KMS-11 (cell line): ENCODE data around the gene ZFR2.
"Not testable (repeated sequence)": the region's sequence is repeated elsewhere in the genome, so short reads cannot be mapped to it uniquely, and the experiment has no call there.

ENCODE experiments used
- H2AFZ ChIP-seq: fragments of 200-600 bp; sonication (generic); 2 replicates; pipeline ENCODE4 v1.6.1; 2016; ENCODE audit warnings: antibody characterized with exemption, mixed run types, low read depth
- H3K27ac ChIP-seq: fragments of 200-600 bp; sonication (generic); 2 replicates; pipeline ENCODE4 v1.6.1; 2016; ENCODE audit warnings: mild to moderate bottlenecking, mixed run types
- H3K27me3 ChIP-seq: fragments of 200-600 bp; sonication (generic); 2 replicates; pipeline ENCODE4 v1.6.1; 2017; ENCODE audit warnings: mild to moderate bottlenecking, low read depth, mixed run types, moderate library complexity; ENCODE audit not compliant: insufficient read depth
- H3K36me3 ChIP-seq: fragments of 200-600 bp; sonication (generic); 2 replicates; pipeline ENCODE4 v1.6.1; 2017; ENCODE audit warnings: mild to moderate bottlenecking, mixed run types; ENCODE audit not compliant: insufficient read depth
- H3K4me1 ChIP-seq: fragments of 200-600 bp; sonication (generic); 2 replicates; pipeline ENCODE4 v1.6.1; 2016; ENCODE audit warnings: mild to moderate bottlenecking, low read depth, mixed run types; ENCODE audit not compliant: poor library complexity, severe bottlenecking
- H3K4me2 ChIP-seq: fragments of 200-600 bp; sonication (generic); 2 replicates; pipeline ENCODE4 v1.7.0; 2016; ENCODE audit warnings: mild to moderate bottlenecking, mixed run types
- H3K4me3 ChIP-seq: fragments of 200-600 bp; sonication (generic); IDR thresholded peaks from 2 replicates; pipeline ENCODE4 v1.6.1; 2017; ENCODE audit warnings: low read depth, low read length, mixed read lengths; ENCODE audit not compliant: insufficient read depth
- H3K79me2 ChIP-seq: fragments of 200-600 bp; sonication (generic); 2 replicates; pipeline ENCODE4 v1.6.1; 2016; ENCODE audit warnings: low read depth, mixed run types; ENCODE audit not compliant: insufficient read depth
- H3K9ac ChIP-seq: fragments of 200-600 bp; sonication (generic); 2 replicates; pipeline ENCODE4 v1.6.1; 2016; ENCODE audit warnings: mild to moderate bottlenecking, mixed run types
- H4K20me1 ChIP-seq: fragments of 200-600 bp; sonication (generic); 2 replicates; pipeline ENCODE4 v1.6.1; 2016; ENCODE audit warnings: mild to moderate bottlenecking, mixed run types; ENCODE audit not compliant: insufficient read depth
- TF ChIP-seq, protein P1 (sequence below): fragments of 200-600 bp; sonication (generic); conservative IDR thresholded peaks from 2 replicates; pipeline ENCODE4 v1.6.1; 2017; ENCODE audit warnings: low read depth, mild to moderate bottlenecking, antibody characterized with exemption, low read length, moderate library complexity, mixed read lengths

ZFR2 gene

DNA sequence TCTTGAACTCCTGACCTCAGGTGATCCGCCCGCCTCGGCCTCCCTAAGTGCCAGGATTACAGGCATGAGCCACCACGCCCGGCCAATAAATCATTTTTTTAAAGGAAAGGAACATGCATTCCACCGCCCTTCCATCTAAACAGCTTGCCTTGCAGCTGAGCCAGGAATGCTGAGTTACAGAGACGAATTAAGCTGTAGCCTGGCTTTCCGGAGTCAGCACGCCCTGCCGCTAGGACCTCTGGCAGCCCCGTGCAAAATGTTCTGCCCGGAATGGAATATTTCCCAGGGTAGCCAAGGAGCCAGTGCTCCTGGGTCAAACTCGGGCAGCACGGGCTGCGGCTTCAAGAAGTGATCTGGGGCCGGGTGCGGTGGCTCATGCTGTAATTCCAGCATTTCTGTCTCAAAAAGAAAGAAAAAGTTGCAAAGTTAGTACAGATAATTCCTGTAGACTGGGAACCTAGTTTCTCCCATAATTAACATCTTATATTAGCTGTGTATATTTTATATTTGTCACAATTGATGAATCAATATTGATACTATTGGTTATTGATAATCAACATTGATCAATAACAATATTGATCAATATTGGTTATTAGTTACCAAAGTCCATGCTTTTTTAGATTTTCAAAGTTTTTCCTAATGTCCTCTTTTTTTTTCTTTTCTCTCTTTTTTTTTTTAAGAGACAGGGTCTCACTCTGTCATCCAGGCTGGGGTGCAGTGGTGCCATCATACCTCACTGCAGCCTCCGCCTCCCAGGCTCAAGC, 30.9 kb upstream of the ZFR2 start:
- H3K36me3 ChIP-seq: no peaks in the 10 kb centered on the region
- H2AFZ ChIP-seq: no peak overlapping the region
- TF ChIP-seq, protein P1, sequence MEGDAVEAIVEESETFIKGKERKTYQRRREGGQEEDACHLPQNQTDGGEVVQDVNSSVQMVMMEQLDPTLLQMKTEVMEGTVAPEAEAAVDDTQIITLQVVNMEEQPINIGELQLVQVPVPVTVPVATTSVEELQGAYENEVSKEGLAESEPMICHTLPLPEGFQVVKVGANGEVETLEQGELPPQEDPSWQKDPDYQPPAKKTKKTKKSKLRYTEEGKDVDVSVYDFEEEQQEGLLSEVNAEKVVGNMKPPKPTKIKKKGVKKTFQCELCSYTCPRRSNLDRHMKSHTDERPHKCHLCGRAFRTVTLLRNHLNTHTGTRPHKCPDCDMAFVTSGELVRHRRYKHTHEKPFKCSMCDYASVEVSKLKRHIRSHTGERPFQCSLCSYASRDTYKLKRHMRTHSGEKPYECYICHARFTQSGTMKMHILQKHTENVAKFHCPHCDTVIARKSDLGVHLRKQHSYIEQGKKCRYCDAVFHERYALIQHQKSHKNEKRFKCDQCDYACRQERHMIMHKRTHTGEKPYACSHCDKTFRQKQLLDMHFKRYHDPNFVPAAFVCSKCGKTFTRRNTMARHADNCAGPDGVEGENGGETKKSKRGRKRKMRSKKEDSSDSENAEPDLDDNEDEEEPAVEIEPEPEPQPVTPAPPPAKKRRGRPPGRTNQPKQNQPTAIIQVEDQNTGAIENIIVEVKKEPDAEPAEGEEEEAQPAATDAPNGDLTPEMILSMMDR: no peak
- peaks cover 86% of the 10 kb centered on the region for H3K27me3 ChIP-seq
- H3K79me2 ChIP-seq: no peaks in the 10 kb centered on the region
- H4K20me1 ChIP-seq: no peaks in the 10 kb centered on the region
- H3K27ac ChIP-seq: no peak overlapping the region
- H3K4me1 ChIP-seq: no peaks in the 10 kb centered on the region
- no peak overlapping the region for H3K4me2 ChIP-seq
- H3K9ac ChIP-seq: no peak overlapping the region
- no peak overlapping the region for H3K4me3 ChIP-seq

DNA sequence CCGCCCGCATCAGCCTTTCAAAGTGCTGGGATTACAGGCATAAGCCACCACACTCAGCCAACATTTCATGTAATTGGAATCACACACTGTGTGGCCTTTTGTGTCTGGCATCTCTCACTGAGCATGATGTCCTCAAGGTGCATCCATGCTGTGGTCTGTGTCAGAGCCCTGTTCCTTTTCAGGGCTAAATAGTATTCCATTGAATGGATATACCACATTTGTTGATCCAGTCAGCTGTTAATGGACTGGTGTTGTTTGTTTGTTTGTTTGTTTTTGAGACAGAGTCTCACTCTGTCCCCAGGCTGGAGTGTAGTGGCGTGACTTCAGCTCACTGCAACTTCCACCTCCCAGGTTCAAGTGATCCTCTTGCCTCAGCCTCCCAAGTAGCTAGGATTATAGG, 29.6 kb upstream of the ZFR2 start:
- Histone ChIP-seq H4K20me1 (no peaks in the 10 kb centered on the region), H2AFZ (no peak overlapping the region), H3K4me1 (no peaks in the 10 kb centered on the region), H3K79me2 (no peaks in the 10 kb centered on the region), H3K4me2 (no peak overlapping the region), H3K9ac (no peak overlapping the region), H3K36me3 (no peaks in the 10 kb centered on the region), H3K27ac (no peak overlapping the region), H3K27me3 (peaks cover 85% of the 10 kb centered on the region), H3K4me3 (no peak overlapping the region)
- TF ChIP-seq, protein P1: no peak

DNA sequence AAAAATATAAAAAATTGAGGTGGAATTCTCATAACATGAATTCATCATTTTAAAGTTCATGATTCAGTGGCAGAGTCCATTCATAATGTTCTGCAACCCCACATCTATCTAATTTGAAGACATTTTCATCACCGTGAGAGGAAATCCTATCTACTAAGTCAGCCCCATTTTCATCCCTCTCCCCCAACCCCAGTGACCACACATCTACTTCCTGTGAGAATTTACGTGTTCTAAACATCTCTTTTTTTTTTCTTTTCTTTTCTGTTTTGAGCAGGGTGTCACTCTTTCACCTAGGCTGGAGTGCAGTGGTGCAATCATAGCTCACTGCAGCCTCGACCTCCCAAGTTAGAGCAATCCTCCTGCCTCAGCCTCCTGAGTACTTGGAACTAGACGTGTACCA, 29.1 kb upstream of the ZFR2 start:
- Histone ChIP-seq H4K20me1 (no peaks in the 10 kb centered on the region), H3K79me2 (no peaks in the 10 kb centered on the region), H3K27ac (no peak overlapping the region), H3K27me3 (peaks cover 84% of the 10 kb centered on the region), H3K36me3 (no peaks in the 10 kb centered on the region), H3K4me2 (no peak overlapping the region), H3K9ac (no peak overlapping the region), H2AFZ (no peak overlapping the region), H3K4me3 (no peak overlapping the region), H3K4me1 (no peaks in the 10 kb centered on the region)
- TF ChIP-seq, protein P1: no peak

DNA sequence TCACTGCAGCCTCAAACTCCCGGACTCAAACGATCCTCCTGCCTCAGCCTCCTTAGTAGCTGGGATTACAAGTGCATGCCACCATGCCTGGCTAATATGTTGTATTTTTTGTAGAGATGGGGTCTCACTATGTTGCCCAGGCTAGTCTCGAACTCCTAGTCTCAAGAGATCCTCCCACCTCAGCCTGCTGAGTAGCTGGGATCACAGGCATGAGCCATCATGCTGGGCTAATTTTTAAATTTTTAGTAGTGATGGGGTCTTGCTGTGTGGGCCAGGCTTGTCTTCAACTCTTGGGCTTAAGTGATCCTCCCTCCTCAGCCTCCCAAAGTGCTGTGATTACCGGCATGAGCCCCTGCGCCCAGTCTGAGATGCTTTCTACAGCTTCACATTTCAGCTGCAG, 26.9 kb upstream of the ZFR2 start:
- Histone ChIP-seq H2AFZ (no peak overlapping the region), H3K27ac (no peak overlapping the region), H3K36me3 (no peaks in the 10 kb centered on the region), H3K4me3 (no peak overlapping the region), H3K4me1 (no peaks in the 10 kb centered on the region), H4K20me1 (no peaks in the 10 kb centered on the region), H3K79me2 (no peaks in the 10 kb centered on the region), H3K4me2 (no peak overlapping the region), H3K27me3 (peaks cover 86% of the 10 kb centered on the region), H3K9ac (no peak overlapping the region)
- TF ChIP-seq, protein P1: no peak

DNA sequence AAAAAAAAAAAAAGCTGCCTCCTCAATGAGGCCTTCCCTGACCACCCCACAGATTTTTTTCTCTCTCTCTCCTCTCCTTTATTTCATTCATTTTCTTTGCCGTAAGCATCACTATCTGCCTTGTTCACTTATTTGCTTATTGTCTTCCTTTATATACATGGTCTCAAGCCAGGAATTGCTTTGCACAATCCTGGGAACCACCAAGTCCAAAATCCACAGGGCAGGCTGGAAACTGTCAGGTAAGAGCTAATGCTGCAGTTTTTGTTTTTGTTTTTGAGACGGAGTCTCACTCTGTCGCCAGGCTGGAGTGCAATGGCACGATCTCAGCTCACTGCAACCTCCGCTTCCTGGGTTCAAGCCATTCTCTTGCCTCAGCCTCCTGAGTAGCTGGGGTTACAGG, 26.1 kb upstream of the ZFR2 start:
- H3K4me3 ChIP-seq, H2AFZ ChIP-seq, H3K4me1 ChIP-seq, H3K27ac ChIP-seq, H3K9ac ChIP-seq, H3K79me2 ChIP-seq, H4K20me1 ChIP-seq, H3K4me2 ChIP-seq, H3K36me3 ChIP-seq: not testable (repeated sequence)
- peaks cover 86% of the 10 kb centered on the region for H3K27me3 ChIP-seq
